Articular chondrocyte of knee joint (primary cell): ENCODE measurements around the gene KDF1. TPM values are rescaled to one million over a fixed set of nuclear protein-coding genes. Genes with fewer than 3 reads are reported as not detected.

ENCODE experiments used
- total RNA-seq: library from RNA; depleted of rRNA; stranded (reverse); fragments of >200 nt; gene quantifications from 2 replicates; pipeline ENCODE4 v1.2.3, GENCODE V29; 2012

Gene KDF1, protein sequence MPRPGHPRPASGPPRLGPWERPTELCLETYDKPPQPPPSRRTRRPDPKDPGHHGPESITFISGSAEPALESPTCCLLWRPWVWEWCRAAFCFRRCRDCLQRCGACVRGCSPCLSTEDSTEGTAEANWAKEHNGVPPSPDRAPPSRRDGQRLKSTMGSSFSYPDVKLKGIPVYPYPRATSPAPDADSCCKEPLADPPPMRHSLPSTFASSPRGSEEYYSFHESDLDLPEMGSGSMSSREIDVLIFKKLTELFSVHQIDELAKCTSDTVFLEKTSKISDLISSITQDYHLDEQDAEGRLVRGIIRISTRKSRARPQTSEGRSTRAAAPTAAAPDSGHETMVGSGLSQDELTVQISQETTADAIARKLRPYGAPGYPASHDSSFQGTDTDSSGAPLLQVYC
- total RNA-seq = not detected in 2 replicates

DNA sequence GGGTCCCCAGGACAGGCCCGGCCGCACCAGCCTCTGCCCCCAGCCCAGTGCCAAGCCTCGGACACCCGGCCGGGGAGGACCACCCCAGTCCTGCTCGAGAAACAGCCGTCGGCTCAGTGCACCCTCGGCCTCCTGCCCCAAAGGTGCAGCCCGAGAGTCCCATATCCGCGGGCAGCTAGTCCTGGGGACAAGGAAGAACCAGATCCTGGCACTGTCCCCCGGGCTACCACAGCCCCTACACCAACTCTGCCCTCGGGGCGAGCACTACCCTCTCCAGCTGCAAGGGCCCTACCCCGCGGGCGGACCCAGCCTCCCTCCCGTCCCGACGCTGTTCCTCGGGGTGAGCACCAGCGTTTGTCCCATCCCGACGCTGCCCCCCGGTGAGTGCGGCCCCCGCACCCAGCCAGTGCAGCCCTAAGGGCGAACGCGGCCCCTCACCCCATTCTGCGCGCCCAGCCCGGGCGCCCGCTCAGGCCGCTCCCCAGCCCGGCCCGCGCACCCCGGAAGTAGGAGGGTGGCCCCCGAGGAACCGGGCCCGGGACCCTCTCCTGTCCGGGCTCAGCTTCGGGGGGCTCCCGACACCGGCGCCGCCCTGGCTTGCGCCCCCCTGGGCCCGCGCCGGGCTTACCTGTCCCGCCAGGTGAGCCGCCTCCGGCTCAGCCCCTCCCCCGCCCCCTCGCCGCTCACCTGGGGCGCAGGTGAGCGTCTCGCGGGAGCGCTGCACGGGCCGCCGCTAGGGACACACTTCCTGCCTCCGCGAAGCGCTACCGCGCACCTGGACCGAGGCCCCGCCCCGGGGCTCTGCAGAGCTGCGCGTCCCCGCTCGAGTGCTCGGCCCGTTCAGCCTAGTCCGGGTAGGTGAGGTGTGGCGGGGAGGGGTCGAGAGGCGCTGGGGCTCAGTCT lies at the start of gene KDF1:
TSS of gene KDF1 (minus strand) at position 747 of the 903 bp plus-strand sequence. CDS start 8,088 bp downstream, outside the sequence.

DNA sequence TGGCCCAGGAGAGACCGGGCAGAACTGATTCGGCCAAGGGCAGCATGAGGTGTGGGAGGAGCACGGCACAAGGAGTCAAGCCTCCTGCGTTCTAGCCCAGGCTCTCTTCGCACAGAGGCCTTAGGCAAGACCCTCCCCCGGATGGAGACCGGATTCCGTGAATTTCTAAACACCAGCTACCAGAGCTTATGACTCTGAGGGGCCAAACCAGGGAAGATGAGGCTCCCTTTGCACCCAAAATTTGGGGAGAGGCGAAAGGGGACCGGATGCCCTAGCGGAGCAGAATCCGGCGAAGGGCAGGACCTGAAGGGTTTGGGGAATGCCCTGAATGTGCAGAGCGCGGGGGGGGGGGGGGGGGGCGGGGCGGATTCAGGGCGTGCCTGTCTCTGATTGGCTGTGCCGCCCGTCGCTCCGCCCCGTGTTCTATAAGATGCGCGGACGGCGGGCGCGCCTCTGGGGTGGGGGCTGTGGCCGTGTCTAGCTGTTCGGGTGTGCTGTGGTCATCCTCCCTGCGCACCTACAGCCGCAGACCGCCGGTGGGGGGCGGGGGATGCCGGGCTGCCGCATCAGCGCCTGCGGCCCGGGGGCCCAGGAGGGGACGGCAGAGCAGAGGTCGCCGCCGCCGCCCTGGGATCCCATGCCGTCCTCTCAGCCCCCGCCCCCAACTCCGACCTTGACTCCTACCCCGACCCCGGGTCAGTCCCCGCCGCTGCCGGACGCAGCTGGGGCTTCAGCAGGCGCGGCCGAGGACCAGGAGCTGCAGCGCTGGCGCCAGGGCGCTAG lies 33.2 kb upstream of the KDF1 start, which contains the start of gene TRNP1:
TSS of gene TRNP1 (plus strand) at position 456 of the 783 bp plus-strand sequence. CDS start at position 551, 95 bp downstream.

DNA sequence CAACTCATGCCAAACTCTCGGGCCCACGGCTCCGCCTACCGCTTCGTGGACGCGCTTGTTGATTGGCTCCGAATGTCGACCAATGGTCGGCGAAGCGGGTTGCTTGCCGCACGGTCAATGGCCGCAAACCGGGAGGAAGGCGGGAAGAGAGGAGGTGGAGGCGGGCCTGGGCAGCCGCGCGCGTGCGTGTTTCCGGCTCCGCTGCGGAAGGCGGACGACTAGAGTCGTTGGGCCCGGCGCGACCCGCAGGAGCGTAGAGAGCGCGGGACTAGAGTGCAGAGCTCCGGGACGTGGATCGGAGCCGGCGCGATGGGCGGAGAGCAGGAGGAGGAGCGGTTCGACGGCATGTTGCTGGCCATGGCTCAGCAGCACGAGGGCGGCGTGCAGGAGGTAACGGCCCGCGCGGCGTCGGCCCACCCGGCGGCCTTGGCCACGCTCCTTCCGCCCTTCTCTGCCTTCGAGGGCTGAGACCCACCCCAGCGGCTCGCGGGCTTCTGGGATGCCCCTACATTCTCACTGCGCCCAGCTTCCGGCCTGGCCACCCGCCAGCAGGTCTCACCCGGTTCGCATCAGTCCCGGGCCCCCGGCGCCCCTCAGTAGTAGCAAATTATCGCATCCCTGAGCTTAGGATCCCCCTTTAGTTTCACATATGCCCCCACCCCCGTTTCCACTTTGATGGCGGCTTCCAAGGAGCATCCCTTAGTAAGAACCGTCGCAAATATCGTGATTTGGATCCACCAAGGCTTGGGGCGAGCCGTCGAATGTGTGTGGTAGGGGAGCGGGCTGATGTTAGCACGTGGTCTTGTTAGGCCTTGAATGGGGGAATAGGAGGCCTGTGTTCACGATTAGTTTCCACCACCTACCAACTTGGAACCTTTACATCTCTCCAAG lies 38.5 kb downstream of the KDF1 start, which contains the start of gene NUDC:
TSS of gene NUDC (plus strand) at position 204 of the 891 bp plus-strand sequence. CDS start at position 310, 106 bp downstream.

DNA sequence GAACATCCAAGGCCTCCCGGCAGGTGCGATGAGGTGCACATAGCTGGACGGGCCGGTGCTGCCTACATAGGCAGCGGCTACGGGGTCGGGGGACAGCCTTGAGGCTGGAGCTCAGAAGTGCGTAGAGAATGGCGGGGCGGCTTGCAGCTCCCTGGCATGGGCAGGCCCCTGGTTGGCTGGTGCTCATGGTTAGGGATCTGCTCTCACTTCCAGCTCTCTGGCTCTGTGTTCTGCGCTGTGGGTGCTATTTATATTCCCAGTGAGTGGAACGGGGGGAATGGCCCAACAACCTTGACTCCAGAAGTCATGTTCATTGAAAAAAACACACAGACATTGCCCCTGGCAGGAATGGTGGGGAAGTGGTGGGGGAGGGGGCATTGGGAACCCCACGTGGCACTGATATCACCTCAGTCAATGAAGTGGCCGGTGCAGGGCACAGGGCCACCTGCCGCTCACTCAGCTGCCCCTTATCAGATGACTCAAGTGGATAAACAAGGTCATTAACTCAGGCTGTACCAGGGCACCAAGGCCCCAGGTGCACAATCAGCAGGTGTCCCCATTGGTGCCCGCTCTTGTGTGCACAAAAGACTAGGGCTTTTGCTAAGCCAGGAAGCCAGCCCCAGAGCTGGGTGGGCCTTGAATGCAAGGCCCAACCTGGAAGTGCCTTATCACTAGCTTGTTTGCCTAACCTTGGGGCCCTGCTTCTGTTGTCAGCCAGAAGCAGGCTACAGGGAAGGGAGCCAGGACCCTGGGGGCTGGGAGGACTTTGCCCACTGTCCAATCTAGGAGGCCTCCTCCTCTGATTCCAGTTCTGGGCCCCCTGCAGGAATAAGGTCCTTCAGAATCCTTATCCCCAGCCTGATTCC lies 46.3 kb downstream of the KDF1 start, which contains the start of gene NR0B2:
TSS of gene NR0B2 (minus strand) at position 222 of the 866 bp plus-strand sequence. CDS start at position 187, 35 bp downstream.

DNA sequence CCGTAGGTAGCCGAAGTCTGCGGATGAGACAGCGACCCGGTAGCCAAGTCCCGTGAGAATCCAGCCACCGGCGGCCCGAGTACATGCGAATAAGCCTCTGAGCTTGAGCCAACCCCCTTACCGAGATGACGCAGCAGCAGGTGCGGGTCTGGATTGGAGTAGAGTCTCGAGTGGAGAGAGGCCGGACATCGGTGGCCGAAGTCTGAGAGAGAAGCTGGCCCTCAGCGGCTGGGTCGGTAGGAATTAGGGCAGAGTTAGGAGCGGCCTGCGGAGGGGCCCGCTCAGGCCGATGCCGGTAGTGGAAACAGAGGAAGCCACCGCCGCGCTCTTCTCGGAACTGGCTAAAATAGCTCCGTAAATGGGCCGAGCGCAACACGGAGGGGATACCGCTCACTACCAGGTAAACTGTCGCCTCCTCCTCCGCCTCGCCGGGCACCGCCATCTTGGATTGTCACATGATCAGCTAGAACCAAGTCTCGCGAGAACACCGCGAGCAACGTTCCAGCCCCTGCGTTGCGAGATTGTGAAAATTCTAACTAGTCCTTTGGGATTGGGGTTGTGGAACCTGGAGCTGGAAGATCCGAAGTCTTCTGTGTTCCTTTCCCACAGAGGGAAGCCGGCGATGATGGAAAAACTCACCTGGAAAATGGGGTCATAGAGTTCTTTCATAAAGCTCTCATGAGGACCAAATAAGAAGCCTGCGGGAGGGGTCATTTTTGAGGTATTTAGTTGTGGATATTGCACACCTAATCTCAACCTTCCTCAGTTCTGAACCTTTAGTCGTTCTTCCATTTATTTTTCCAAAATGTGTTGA lies 60.1 kb downstream of the KDF1 start, which contains the start of gene GPATCH3:
TSS of gene GPATCH3 (minus strand) at position 467 of the 814 bp plus-strand sequence. CDS start at position 442, 25 bp downstream.

Other genes with a start within 250 kb of the KDF1 start
- 13.5 and 15.3 TPM in 2 replicates for gene PIGV, start 172.5 kb downstream of the KDF1 start, total RNA-seq
- 7.5 and 8.0 TPM in 2 replicates for gene ZDHHC18, start 133.8 kb downstream of the KDF1 start, total RNA-seq
- gene SFN, start 97.3 kb downstream of the KDF1 start, total RNA-seq = 0.54 and 0.78 TPM in 2 replicates
- gene GPN2, start 70.2 kb downstream of the KDF1 start, total RNA-seq = 8.2 and 9.9 TPM in 2 replicates
- 8.4 and 10.3 TPM in 2 replicates for gene GPATCH3, start 60.0 kb downstream of the KDF1 start, total RNA-seq
- gene NR0B2, start 46.5 kb downstream of the KDF1 start, total RNA-seq = not detected in 2 replicates
- gene NUDC, start 38.7 kb downstream of the KDF1 start, total RNA-seq = 22.5 and 23.0 TPM in 2 replicates
- 6.4 and 8.4 TPM in 2 replicates for gene TRNP1, start 33.2 kb upstream of the KDF1 start, total RNA-seq
- gene TENT5B, start 52.4 kb upstream of the KDF1 start, total RNA-seq = 12.1 and 21.3 TPM in 2 replicates
- 5.1 and 5.2 TPM in 2 replicates for gene SLC9A1, start 194.7 kb upstream of the KDF1 start, total RNA-seq